C4-2B (cell line): ENCODE measurements around the gene ELMO3.

Source experiments
- CTCF ChIP-seq: fragments of 450-650 bp; conservative IDR thresholded peaks from 2 replicates; pipeline ENCODE4 v1.5.1; 2017; ENCODE audit warnings: mild to moderate bottlenecking
- ZFX ChIP-seq: fragments of 450-650 bp; IDR thresholded peaks from 2 replicates; pipeline ENCODE4 v1.6.1; 2017

- no peak for TF ChIP-seq CTCF
- TF ChIP-seq ZFX = no peak
These were observed 38.7 kb downstream of the ELMO3 start for GRCh38 chr16:67237396-67238277.
